Esophagus squamous epithelium (tissue), 5 donors: Measurements from ENCODE around the gene SLC44A3. TPM values are rescaled to one million over a fixed set of nuclear protein-coding genes. Genes with fewer than 3 reads are reported as not detected.
A peak's percentile ranks its signal among the peaks of the same experiment; 100 is the strongest.

Experiments used
- DNase-seq: peaks from one replicate; lab custom pipeline; 2025; lab: John Stamatoyannopoulos, UW
- H3K27ac ChIP-seq, 4 donors: fragments of 200-600 bp; sonication (generic); one replicate each; pipeline ENCODE4 v1.5.1; 2016 to 2019; ENCODE audit warnings: mild to moderate bottlenecking in 1 of 4
- H3K27me3 ChIP-seq, 4 donors: fragments of 200-600 bp; sonication (generic); 1 replicate in 3 of 4; 2 replicates in 1 of 4; pipeline versions ENCODE4 v1.5.1 to v1.6.0; 2017 to 2021; ENCODE audit warnings: antibody characterized with exemption in 1 of 4
- H3K36me3 ChIP-seq, 3 donors: fragments of 200-600 bp; sonication (generic); one replicate each; pipeline ENCODE4 v1.5.1; 2016 to 2019
- H3K4me1 ChIP-seq, 3 donors: fragments of 200-600 bp; sonication (generic); one replicate each; pipeline ENCODE4 v1.5.1; 2017 to 2019
- H3K4me3 ChIP-seq, 4 donors: fragments of 200-600 bp; sonication (generic); 1 replicate in 3 of 4; 2 replicates in 1 of 4; pipeline ENCODE4 v1.5.1; 2016 to 2019; ENCODE audit warnings: mild to moderate bottlenecking in 2 of 4, moderate library complexity in 1 of 4
- H3K9me3 ChIP-seq, 3 donors: fragments of 200-600 bp; sonication (generic); one replicate each; pipeline ENCODE4 v1.5.1; 2016 to 2019
- POLR2A ChIP-seq, 4 donors: fragments of 450-650 bp; IDR thresholded peaks; one replicate each; pipeline ENCODE4 v1.6.1; 2017; ENCODE audit warnings: antibody characterized with exemption in 4 of 4, mild to moderate bottlenecking in 4 of 4, moderate library complexity in 3 of 4
- WGBS, 2 donors: methylation state at CpG; one replicate each; pipeline ENCODE4 v1.1.5; 2018; 5-methylcytosine and 5-hydroxymethylcytosine counted together
- intact Hi-C: fragments of 100-400 bp; cut with DNase I; formaldehyde crosslinking; loops from one replicate; pipeline ENCODE4 v1.15.0; 2022
- total RNA-seq, 4 donors: library from RNA; depleted of rRNA; stranded (reverse); fragments of >200 nt; gene quantifications; one replicate each; pipeline ENCODE4 v1.1.0, GENCODE V29; 2016
- TF ChIP-seq, protein P1 (sequence below), 6 experiments: fragments of 450-650 bp in 4 of 6; fragments of 200-600 bp in 2 of 6; sonication (generic) in 2 of 6; IDR thresholded peaks; one replicate each; pipeline ENCODE4 v1.5.1; 2016 to 2019; ENCODE audit warnings: antibody characterized with exemption in 6 of 6, mild to moderate bottlenecking in 4 of 6, moderate library complexity in 4 of 6
- donor health status: DM: yes; HTN: yes; CAD: no.

Gene SLC44A3
- total RNA-seq, 4 donors from 2014 or later, result 5.4 to 11.7 (median 9.4) TPM

GRCh38 chr1:94798462-94798861 is 21.7 kb upstream of the SLC44A3 start:
- TF ChIP-seq, protein P1, sequence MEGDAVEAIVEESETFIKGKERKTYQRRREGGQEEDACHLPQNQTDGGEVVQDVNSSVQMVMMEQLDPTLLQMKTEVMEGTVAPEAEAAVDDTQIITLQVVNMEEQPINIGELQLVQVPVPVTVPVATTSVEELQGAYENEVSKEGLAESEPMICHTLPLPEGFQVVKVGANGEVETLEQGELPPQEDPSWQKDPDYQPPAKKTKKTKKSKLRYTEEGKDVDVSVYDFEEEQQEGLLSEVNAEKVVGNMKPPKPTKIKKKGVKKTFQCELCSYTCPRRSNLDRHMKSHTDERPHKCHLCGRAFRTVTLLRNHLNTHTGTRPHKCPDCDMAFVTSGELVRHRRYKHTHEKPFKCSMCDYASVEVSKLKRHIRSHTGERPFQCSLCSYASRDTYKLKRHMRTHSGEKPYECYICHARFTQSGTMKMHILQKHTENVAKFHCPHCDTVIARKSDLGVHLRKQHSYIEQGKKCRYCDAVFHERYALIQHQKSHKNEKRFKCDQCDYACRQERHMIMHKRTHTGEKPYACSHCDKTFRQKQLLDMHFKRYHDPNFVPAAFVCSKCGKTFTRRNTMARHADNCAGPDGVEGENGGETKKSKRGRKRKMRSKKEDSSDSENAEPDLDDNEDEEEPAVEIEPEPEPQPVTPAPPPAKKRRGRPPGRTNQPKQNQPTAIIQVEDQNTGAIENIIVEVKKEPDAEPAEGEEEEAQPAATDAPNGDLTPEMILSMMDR (IDR thresholded peaks at IDR 0.05), result no peak
- no peak for TF ChIP-seq POLR2A (IDR thresholded peaks at IDR 0.05)
- no peak for DNase-seq
- WGBS, 2 donors, result 79 to 97% methylated on average over 2 of the region's 2 CpGs
- Histone ChIP-seq H3K36me3 (no peaks in the 10 kb centered on the region), H3K4me3 (no peak overlapping the region), H3K27ac (no peak overlapping the region), H3K27me3 (no peaks in the 10 kb centered on the region), H3K9me3 (no peaks in the 10 kb centered on the region), H3K4me1 (peaks cover 0 to 39% (median 13%) of the 10 kb centered on the region in 3 donors)
- intact Hi-C loops, result no loop called here

GRCh38 chr1:94799206-94799605 is 21.0 kb upstream of the SLC44A3 start:
- Histone ChIP-seq H3K4me3 (no peak overlapping the region), H3K27ac (no peak overlapping the region), H3K4me1 (peaks cover 0 to 42% (median 13%) of the 10 kb centered on the region in 3 donors), H3K27me3 (no peaks in the 10 kb centered on the region), H3K9me3 (no peaks in the 10 kb centered on the region), H3K36me3 (no peaks in the 10 kb centered on the region)
- no peak for DNase-seq
- intact Hi-C loops, result no loop called here
- WGBS, 2 donors, result 56 to 68% methylated on average over 4 of the region's 4 CpGs
- TF ChIP-seq POLR2A (IDR thresholded peaks at IDR 0.05), result no peak
- TF ChIP-seq, protein P1 (IDR thresholded peaks at IDR 0.05), result no peak

- TF ChIP-seq, protein P1 (IDR thresholded peaks at IDR 0.05), result peak; percentile 21 to 61 (median 36)
- no peak for TF ChIP-seq POLR2A (IDR thresholded peaks at IDR 0.05)
- intact Hi-C loops, result loop anchor here (5.0 kb wide), 1 partner anchor 280 kb away; no protein-coding TSS in a partner anchor
- H3K36me3 ChIP-seq, result no peaks in the 10 kb centered on the region
- peaks cover 0 to 40% (median 10%) of the 10 kb centered on the region in 3 donors for H3K4me1 ChIP-seq
- H3K27me3 ChIP-seq, result no peaks in the 10 kb centered on the region
- no peaks in the 10 kb centered on the region for H3K9me3 ChIP-seq
- no peak for DNase-seq
- H3K4me3 ChIP-seq, result peak overlapping the region in 2 of 4 donors; percentile 12 to 26
- peak overlapping the region; percentile 27 to 85 (median 76) for H3K27ac ChIP-seq
- WGBS, 2 donors, result 0 to 26% methylated on average over 1 to 6 of the region's 7 CpGs
Observed at GRCh38 chr1:94801919-94802546, 18.1 kb upstream of the SLC44A3 start.

DNA sequence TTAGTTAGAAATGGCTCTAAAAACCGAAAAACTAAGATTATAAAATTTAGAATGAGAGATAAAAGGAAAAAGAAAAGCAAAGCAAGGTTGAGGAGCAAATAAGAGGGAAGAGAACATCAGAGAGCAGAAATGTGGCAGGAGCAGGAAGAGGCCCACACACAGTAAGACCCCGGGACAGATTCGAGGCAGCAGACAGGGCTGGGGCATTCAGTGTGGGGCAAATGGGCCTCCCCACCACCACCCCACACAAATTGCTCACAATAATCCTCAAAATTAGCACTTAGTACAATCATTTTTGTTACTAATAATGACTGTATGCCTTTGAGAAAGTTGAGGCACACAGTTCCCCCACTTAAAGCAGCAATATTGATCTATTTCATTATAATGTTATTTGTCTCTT is 17.1 kb upstream of the SLC44A3 start:
- no peaks in the 10 kb centered on the region for H3K36me3 ChIP-seq
- no peaks in the 10 kb centered on the region for H3K9me3 ChIP-seq
- H3K27me3 ChIP-seq, result no peaks in the 10 kb centered on the region
- H3K4me3 ChIP-seq, result no peak overlapping the region
- intact Hi-C loops, result loop anchor here (5.0 kb wide), 1 partner anchor 281 kb away; no protein-coding TSS in a partner anchor
- H3K27ac ChIP-seq, result peak overlapping the region in 3 of 4 donors; percentile 70 to 76 (median 75)
- DNase-seq, result no peak
- peaks cover 0 to 40% (median 10%) of the 10 kb centered on the region in 3 donors for H3K4me1 ChIP-seq
- no peak for TF ChIP-seq POLR2A (IDR thresholded peaks at IDR 0.05)
- TF ChIP-seq, protein P1 (IDR thresholded peaks at IDR 0.05), result no peak
- WGBS, 2 donors, result 64 to 76% methylated on average over 3 of the region's 3 CpGs
